Prostate gland (tissue), 2 donors: ENCODE data around the gene DCC. TPM values are rescaled to one million over a fixed set of nuclear protein-coding genes. Genes with fewer than 3 reads are reported as not detected.

Source experiments
- DNase-seq: peaks from one replicate; pipeline ENCODE4 v3.0.0-alpha.2; 2019; ENCODE audit warnings: low spot score
- H3K27ac ChIP-seq, 2 donors: fragments of 200-600 bp; sonication (generic); 2 replicates each; pipeline ENCODE4 v1.5.1; 2017 to 2019
- H3K27me3 ChIP-seq: fragments of 200-600 bp; sonication (generic); replicated peaks from 2 replicates; pipeline ENCODE4 v1.5.1; 2019; ENCODE audit not compliant: insufficient read depth
- H3K36me3 ChIP-seq, 2 donors: fragments of 200-600 bp; sonication (generic); 1 replicate in 1 of 2; 2 replicates in 1 of 2; pipeline versions ENCODE4 v1.5.1 to v1.8.1; 2017 to 2019
- H3K4me1 ChIP-seq: fragments of 200-600 bp; sonication (generic); replicated peaks from 2 replicates; pipeline ENCODE4 v1.5.1; 2019
- H3K4me3 ChIP-seq, 2 donors: fragments of 200-600 bp; sonication (generic); 2 replicates each; pipeline ENCODE4 v1.5.1; 2017 to 2019
- H3K9me3 ChIP-seq: fragments of 200-600 bp; sonication (generic); 2 replicates; pipeline ENCODE4 v1.5.1; 2017
- CTCF ChIP-seq, 4 experiments: fragments of 200-600 bp in 2 of 4; fragments of 450-650 bp in 2 of 4; sonication (generic) in 2 of 4; IDR thresholded peaks; 1 replicate in 3 of 4; 2 replicates in 1 of 4; pipeline ENCODE4 v1.5.1; 2016 to 2019; ENCODE audit warnings: antibody characterized with exemption in 4 of 4, mild to moderate bottlenecking in 2 of 4, moderate library complexity in 2 of 4
- POLR2A ChIP-seq: fragments of 450-650 bp; IDR thresholded peaks from one replicate; pipeline ENCODE4 v1.6.1; 2016; ENCODE audit warnings: antibody characterized with exemption, mild to moderate bottlenecking
- POLR2AphosphoS5 ChIP-seq: sonication (generic); formaldehyde crosslinking; IDR thresholded peaks from one replicate; pipeline ENCODE4 v1.6.1; 2017; ENCODE audit warnings: antibody characterized with exemption
- WGBS: methylation state at CpG from one replicate; pipeline ENCODE4 v1.1.5; 2018; 5-methylcytosine and 5-hydroxymethylcytosine counted together
- intact Hi-C: fragments of 100-400 bp; cut with DNase I; formaldehyde crosslinking; loops from one replicate; pipeline ENCODE4 v1.14.2; 2022
- total RNA-seq, 2 donors: library from RNA; depleted of rRNA; stranded (reverse); fragments of >200 nt; gene quantifications; one replicate each; pipeline ENCODE4 v1.1.0, GENCODE V29; 2016

DCC gene
- total RNA-seq, 2 donors from 2014 or later, result 0.55 to 3.7 TPM

GRCh38 chr18:52869942-52870907, 530.2 kb downstream of the DCC start:
- TF ChIP-seq POLR2AphosphoS5 (no peak), CTCF (IDR thresholded peaks at IDR 0.05) (no peak), POLR2A (no peak)
- 80% methylated on average over 19 of the region's 21 CpGs for WGBS
- Histone ChIP-seq H3K27me3 (no peaks in the 10 kb centered on the region), H3K9me3 (no peaks in the 10 kb centered on the region), H3K4me1 (no peaks in the 10 kb centered on the region), H3K36me3 (no peaks in the 10 kb centered on the region), H3K4me3 (no peak overlapping the region), H3K27ac (no peak overlapping the region)
- intact Hi-C loops, result no loop called here
- DNase-seq, result no peak

- no peak for TF ChIP-seq CTCF (IDR thresholded peaks at IDR 0.05)
- H3K36me3 ChIP-seq, result no peaks in the 10 kb centered on the region
- H3K27me3 ChIP-seq, result no peaks in the 10 kb centered on the region
- 94% methylated on average over 3 of the region's 3 CpGs for WGBS
- no peaks in the 10 kb centered on the region for H3K9me3 ChIP-seq
- no peak for DNase-seq
- intact Hi-C loops, result no loop called here
- H3K4me1 ChIP-seq, result no peaks in the 10 kb centered on the region
- no peak overlapping the region for H3K4me3 ChIP-seq
- no peak overlapping the region for H3K27ac ChIP-seq
These were observed 534.8 kb downstream of the DCC start for GRCh38 chr18:52874774-52875173.

GRCh38 chr18:52875725-52876124, 535.7 kb downstream of the DCC start:
- 62% methylated on average over 5 of the region's 5 CpGs for WGBS
- intact Hi-C loops, result no loop called here

GRCh38 chr18:52888014-52888413, 548.0 kb downstream of the DCC start:
- TF ChIP-seq POLR2A, result no peak
- no peak for TF ChIP-seq POLR2AphosphoS5
- TF ChIP-seq CTCF (IDR thresholded peaks at IDR 0.05), result no peak
- intact Hi-C loops, result no loop called here
- Histone ChIP-seq H3K9me3 (no peaks in the 10 kb centered on the region), H3K27me3 (no peaks in the 10 kb centered on the region), H3K4me1 (no peaks in the 10 kb centered on the region), H3K4me3 (no peak overlapping the region), H3K27ac (no peak overlapping the region), H3K36me3 (no peaks in the 10 kb centered on the region)
- DNase-seq, result no peak

More at GRCh38 chr18:52875725-52876124, 535.7 kb downstream of the DCC start:
- DNase-seq, result no peak
- no peaks in the 10 kb centered on the region for H3K36me3 ChIP-seq
- H3K4me1 ChIP-seq, result no peaks in the 10 kb centered on the region
- H3K9me3 ChIP-seq, result no peaks in the 10 kb centered on the region
- no peak overlapping the region for H3K27ac ChIP-seq
- H3K27me3 ChIP-seq, result no peaks in the 10 kb centered on the region
- H3K4me3 ChIP-seq, result no peak overlapping the region
- no peak for TF ChIP-seq POLR2A
- no peak for TF ChIP-seq POLR2AphosphoS5
- TF ChIP-seq CTCF (IDR thresholded peaks at IDR 0.05), result no peak

- Histone ChIP-seq H3K9me3 (no peaks in the 10 kb centered on the region), H3K36me3 (no peaks in the 10 kb centered on the region), H3K27ac (no peak overlapping the region), H3K27me3 (no peaks in the 10 kb centered on the region), H3K4me1 (no peaks in the 10 kb centered on the region), H3K4me3 (no peak overlapping the region)
- DNase-seq, result no peak
- whole genome bisulfite sequencing, result 92% methylated on average over 3 of the region's 3 CpGs
- intact Hi-C loops, result no loop called here
- TF ChIP-seq CTCF (IDR thresholded peaks at IDR 0.05), result no peak
- TF ChIP-seq POLR2AphosphoS5, result no peak
- no peak for TF ChIP-seq POLR2A
These were observed 554.8 kb downstream of the DCC start for GRCh38 chr18:52894801-52895200.
